ENCODE measurements around the gene ZNF514.

GRCh38 chr2:95099910-95100309, 59.7 kb downstream of the ZNF514 start:
- no peak for TF ChIP-seq POLR2A (IDR thresholded peaks at IDR 0.05; ENCODE audit: low read depth, low read length)
- no peak for TF ChIP-seq POLR2AphosphoS5 (IDR thresholded peaks at IDR 0.05; ENCODE audit: low read depth, low read length)

Data from GM12892 (cell line).